Epidermal melanocyte (primary cell): Measurements from ENCODE around the gene PLXNC1.

Experiments
- DNase-seq: peaks from one replicate; pipeline ENCODE4 v3.0.0; 2011; ENCODE audit warnings: low spot score; ENCODE audit not compliant: insufficient read length

Gene PLXNC1

GRCh38 chr12:94202245-94203180 is 54.1 kb downstream of the PLXNC1 start:
- no peak for DNase-seq

- DNase-seq: no peak
These were observed 54.8 kb downstream of the PLXNC1 start for GRCh38 chr12:94203181-94203546.

GRCh38 chr12:94203796-94204195 is 55.4 kb downstream of the PLXNC1 start:
- no peak for DNase-seq

GRCh38 chr12:94204499-94205247 is 56.3 kb downstream of the PLXNC1 start:
- no peak for DNase-seq

GRCh38 chr12:94205822-94206221 is 57.4 kb downstream of the PLXNC1 start:
- no peak for DNase-seq

- no peak for DNase-seq
These were observed 58.5 kb downstream of the PLXNC1 start for GRCh38 chr12:94206886-94207285.

GRCh38 chr12:94207467-94207848 is 59.1 kb downstream of the PLXNC1 start:
- no peak for DNase-seq

GRCh38 chr12:94207849-94208621 is 59.7 kb downstream of the PLXNC1 start:
- DNase-seq: no peak

- no peak for DNase-seq
These were observed 60.2 kb downstream of the PLXNC1 start for GRCh38 chr12:94208622-94208966.

- no peak for DNase-seq
These were observed 60.9 kb downstream of the PLXNC1 start for GRCh38 chr12:94209240-94209639.

- no peak for DNase-seq
These were observed 62.6 kb downstream of the PLXNC1 start for GRCh38 chr12:94211021-94211420.

- no peak for DNase-seq
These were observed 69.9 kb downstream of the PLXNC1 start for GRCh38 chr12:94218233-94218632.

GRCh38 chr12:94219622-94220302 is 71.4 kb downstream of the PLXNC1 start:
- no peak for DNase-seq

GRCh38 chr12:94220804-94221203 is 72.4 kb downstream of the PLXNC1 start:
- no peak for DNase-seq

- no peak for DNase-seq
These were observed 74.1 kb downstream of the PLXNC1 start for GRCh38 chr12:94222351-94223084.

- DNase-seq: no peak
These were observed 75.5 kb downstream of the PLXNC1 start for GRCh38 chr12:94223842-94224241.

- no peak for DNase-seq
These were observed 77.1 kb downstream of the PLXNC1 start for GRCh38 chr12:94225506-94225905.

GRCh38 chr12:94225947-94226630 is 77.7 kb downstream of the PLXNC1 start:
- DNase-seq: no peak

- DNase-seq: no peak
These were observed 78.7 kb downstream of the PLXNC1 start for GRCh38 chr12:94227066-94227465.

- no peak for DNase-seq
These were observed 80.1 kb downstream of the PLXNC1 start for GRCh38 chr12:94228488-94228907.
